Keratinocyte (primary cell): Measurements from ENCODE around the gene PTBP2.

Source experiments
- CTCF ChIP-seq, 3 experiments: IDR thresholded peaks in 1 of 3; conservative IDR thresholded peaks in 1 of 3; optimal IDR thresholded peaks in 1 of 3; 2 replicates in 2 of 3; 3 replicates in 1 of 3; pipeline versions ENCODE3 to v1.5.1; 2011; ENCODE audit warnings: low read length in 3 of 3, mild to moderate bottlenecking in 3 of 3, moderate library complexity in 2 of 3, control low read depth in 1 of 3, inconsistent platforms in 1 of 3; ENCODE audit not compliant: insufficient read depth in 2 of 3; ENCODE audit errors: extremely low read depth in 1 of 3
- EZH2 ChIP-seq: IDR thresholded peaks from one replicate; pipeline ENCODE4 v1.6.1; 2012; ENCODE audit warnings: inconsistent platforms, mild to moderate bottlenecking, low read length, moderate library complexity

- TF ChIP-seq CTCF (optimal IDR thresholded peaks at IDR 0.05 in 1 of 3, IDR thresholded peaks at IDR 0.05 in 1 of 3, conservative IDR thresholded peaks at IDR 0.05 in 1 of 3; ENCODE audit: extremely low read depth in 1 of 3, insufficient read depth in 2 of 3, low read length in 3 of 3) (no peak), EZH2 (no peak)
Measured at GRCh38 chr1:96749618-96750017, 28.0 kb downstream of the PTBP2 start.
